ENCODE measurements around the gene CD36.

GRCh38 chr7:80630608-80631405 is 7.6 kb upstream of the CD36 start:
- TF ChIP-seq CTCF (IDR thresholded peaks at IDR 0.05) (no peak), POLR2A (IDR thresholded peaks at IDR 0.05) (no peak)

All from prostate gland (tissue), 2 donors.